Mesendoderm (in vitro differentiated cells): ENCODE results near the gene TEDC2.

ENCODE experiments used
- DNase-seq: peaks from one replicate; pipeline ENCODE4 v3.0.0; 2013
- H2AK5ac ChIP-seq: 2 replicates; pipeline ENCODE4 v1.6.1; 2013; ENCODE audit warnings: low read length, inconsistent platforms
- H2BK120ac ChIP-seq: 2 replicates; pipeline ENCODE4 v1.6.1; 2013; ENCODE audit warnings: low read depth, mild to moderate bottlenecking, low read length, moderate library complexity, mixed read lengths
- H2BK15ac ChIP-seq: replicated peaks from 2 replicates; pipeline ENCODE4 v1.6.1; 2013; ENCODE audit warnings: low read depth, mild to moderate bottlenecking, moderate library complexity
- H2BK5ac ChIP-seq: 2 replicates; pipeline ENCODE4 v1.6.1; 2013; ENCODE audit warnings: low read length, inconsistent platforms
- H3K18ac ChIP-seq: 2 replicates; pipeline ENCODE4 v1.6.1; 2013; ENCODE audit warnings: mild to moderate bottlenecking, low read length, mixed read lengths
- H3K23ac ChIP-seq: one replicate; pipeline ENCODE4 v1.6.1; 2013; ENCODE audit warnings: low read length
- H3K27ac ChIP-seq: 2 replicates; pipeline ENCODE4 v1.5.1; 2013; ENCODE audit warnings: low read depth, mild to moderate bottlenecking, inconsistent platforms, low read length, moderate library complexity
- H3K27me3 ChIP-seq: 2 replicates; pipeline ENCODE4 v1.6.1; 2013; ENCODE audit warnings: low read length, control low read depth, mild to moderate bottlenecking, inconsistent platforms; ENCODE audit not compliant: insufficient read depth, poor library complexity
- H3K36me3 ChIP-seq: 2 replicates; pipeline ENCODE4 v1.6.1; 2013; ENCODE audit warnings: low read length, inconsistent platforms; ENCODE audit not compliant: control insufficient read depth, insufficient read depth
- H3K4ac ChIP-seq: one replicate; pipeline ENCODE4 v1.6.1; 2013; ENCODE audit warnings: low read depth, mild to moderate bottlenecking, low read length, moderate library complexity
- H3K4me1 ChIP-seq: 2 replicates; pipeline ENCODE4 v1.6.1; 2013; ENCODE audit warnings: low read depth, low read length, inconsistent platforms; ENCODE audit not compliant: control insufficient read depth
- H3K4me2 ChIP-seq: 2 replicates; pipeline ENCODE4 v1.6.1; 2013; ENCODE audit warnings: low read length
- H3K4me3 ChIP-seq: 2 replicates; pipeline ENCODE4 v1.5.1; 2013; ENCODE audit warnings: mild to moderate bottlenecking, low read length
- H3K56ac ChIP-seq: one replicate; pipeline ENCODE4 v1.6.1; 2013; ENCODE audit warnings: low read length
- H3K79me1 ChIP-seq: 2 replicates; pipeline ENCODE4 v1.6.1; 2013; ENCODE audit warnings: low read length, inconsistent platforms
- H3K79me2 ChIP-seq: 2 replicates; pipeline ENCODE4 v1.6.1; 2013; ENCODE audit warnings: mild to moderate bottlenecking, low read length; ENCODE audit not compliant: control insufficient read depth, insufficient read depth
- H3K9ac ChIP-seq: 2 replicates; pipeline ENCODE4 v1.6.1; 2013; ENCODE audit warnings: low read length, inconsistent platforms
- H4K5ac ChIP-seq: one replicate; pipeline ENCODE4 v1.6.1; 2013; ENCODE audit warnings: low read length
- H4K8ac ChIP-seq: one replicate; pipeline ENCODE4 v1.6.1; 2013; ENCODE audit warnings: low read depth, mild to moderate bottlenecking, control low read depth, low read length, moderate library complexity
- WGBS: extraction: QIAGEN DNeasy Blood & Tissue Kit; methylation state at CpG from one replicate; pipeline ENCODE4 v1.1.7; 2013; ENCODE audit warnings: low lambda C conversion rate, missing lambda C conversion rate; ENCODE audit not compliant: insufficient coverage; ENCODE audit errors: extremely low coverage; 5-methylcytosine and 5-hydroxymethylcytosine counted together

The TEDC2 gene

DNA sequence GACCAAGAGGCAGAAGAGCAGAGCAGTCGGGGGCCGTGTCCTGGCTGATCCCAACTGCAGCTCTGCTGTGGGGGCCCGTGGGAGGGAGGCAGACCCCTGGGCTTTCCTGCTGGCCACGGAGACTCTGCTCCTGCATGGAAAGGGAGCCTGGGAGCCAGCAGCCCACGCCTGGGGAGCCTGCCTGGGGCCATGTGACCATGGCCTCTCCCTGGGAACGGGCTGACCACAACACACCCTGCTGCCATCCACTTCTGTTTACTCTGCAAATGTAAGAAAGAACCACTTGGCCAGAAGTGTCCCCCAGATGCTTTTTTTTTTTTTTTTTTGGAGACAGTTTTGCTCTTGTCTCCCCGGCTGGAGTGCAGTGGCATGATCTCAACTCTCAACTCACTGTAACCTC is 2.0 kb upstream of the TEDC2 start:
- Histone ChIP-seq H3K4me3 (no peak overlapping the region), H3K79me2 (peaks cover 1% of the 10 kb centered on the region), H3K79me1 (peaks cover 7% of the 10 kb centered on the region), H4K8ac (no peak overlapping the region), H3K56ac (no peak overlapping the region), H3K4ac (no peak overlapping the region), H3K27me3 (no peaks in the 10 kb centered on the region), H3K4me1 (peaks cover 5% of the 10 kb centered on the region), H2BK120ac (no peak overlapping the region), H4K5ac (no peak overlapping the region), H2AK5ac (no peak overlapping the region), H2BK5ac (no peak overlapping the region), H3K36me3 (peaks cover 23% of the 10 kb centered on the region), H3K23ac (no peak overlapping the region), H3K4me2 (no peak overlapping the region), H2BK15ac (no peak overlapping the region), H3K18ac (no peak overlapping the region), H3K9ac (no peak overlapping the region), H3K27ac (no peak overlapping the region)
- DNase-seq, result no peak
- no CpG with 5 or more reads among the region's 7 CpGs for WGBS

GRCh38 chr16:2458887-2459646 is 842 bp upstream of the TEDC2 start:
- DNase-seq, result no peak
- H2AK5ac ChIP-seq, result no peak overlapping the region
- peaks cover 7% of the 10 kb centered on the region for H3K79me1 ChIP-seq
- peaks cover 1% of the 10 kb centered on the region for H3K79me2 ChIP-seq
- peak overlapping the region; percentile 83 for H3K56ac ChIP-seq
- H3K36me3 ChIP-seq, result peaks cover 14% of the 10 kb centered on the region
- H3K27me3 ChIP-seq, result no peaks in the 10 kb centered on the region
- no peak overlapping the region for H2BK120ac ChIP-seq
- H2BK15ac ChIP-seq, result no peak overlapping the region
- peaks cover 5% of the 10 kb centered on the region for H3K4me1 ChIP-seq
- no peak overlapping the region for H2BK5ac ChIP-seq
- H3K4me2 ChIP-seq, result peak overlapping the region; percentile 8
- no CpG with 5 or more reads among the region's 18 CpGs for WGBS
- no peak overlapping the region for H3K18ac ChIP-seq
- H4K8ac ChIP-seq, result no peak overlapping the region
- H3K4ac ChIP-seq, result no peak overlapping the region
- H3K9ac ChIP-seq, result peak overlapping the region; percentile 65
- H4K5ac ChIP-seq, result no peak overlapping the region
- H3K27ac ChIP-seq, result no peak overlapping the region
- no peak overlapping the region for H3K23ac ChIP-seq
- H3K4me3 ChIP-seq, result no peak overlapping the region

- Histone ChIP-seq H2AK5ac (no peak overlapping the region), H2BK5ac (no peak overlapping the region), H3K18ac (peak overlapping the region; percentile 22), H3K9ac (peak overlapping the region; percentile 84), H3K36me3 (peaks cover 8% of the 10 kb centered on the region), H3K4ac (no peak overlapping the region), H4K8ac (no peak overlapping the region), H3K56ac (peak overlapping the region; percentile 88), H3K27me3 (no peaks in the 10 kb centered on the region), H4K5ac (no peak overlapping the region), H2BK15ac (no peak overlapping the region), H3K79me2 (peaks cover 1% of the 10 kb centered on the region), H3K23ac (no peak overlapping the region), H3K79me1 (peaks cover 7% of the 10 kb centered on the region), H2BK120ac (no peak overlapping the region), H3K4me1 (peaks cover 5% of the 10 kb centered on the region), H3K4me3 (peak overlapping the region; percentile 52), H3K27ac (peak overlapping the region; percentile 74), H3K4me2 (peak overlapping the region; percentile 89)
- WGBS, result no CpG with 5 or more reads among the region's 20 CpGs
- DNase-seq, result no peak
Observed at GRCh38 chr16:2460391-2460713, 443 bp downstream of the TEDC2 start.

GRCh38 chr16:2460916-2461315 is 1.0 kb downstream of the TEDC2 start:
- Histone ChIP-seq H2BK15ac (no peak overlapping the region), H3K56ac (peak overlapping the region; percentile 88), H3K27ac (no peak overlapping the region), H3K27me3 (no peaks in the 10 kb centered on the region), H3K4ac (no peak overlapping the region), H2BK5ac (no peak overlapping the region), H3K23ac (no peak overlapping the region), H3K9ac (peak overlapping the region; percentile 84), H4K5ac (no peak overlapping the region), H2AK5ac (no peak overlapping the region), H3K36me3 (peaks cover 6% of the 10 kb centered on the region), H3K79me1 (peaks cover 7% of the 10 kb centered on the region), H2BK120ac (no peak overlapping the region), H4K8ac (no peak overlapping the region), H3K4me1 (peaks cover 5% of the 10 kb centered on the region), H3K18ac (no peak overlapping the region), H3K4me2 (peak overlapping the region; percentile 89), H3K4me3 (no peak overlapping the region), H3K79me2 (peaks cover 1% of the 10 kb centered on the region)
- no peak for DNase-seq
- no CpG with 5 or more reads among the region's 13 CpGs for WGBS

- Histone ChIP-seq H3K23ac (no peak overlapping the region), H3K27me3 (no peaks in the 10 kb centered on the region), H2AK5ac (no peak overlapping the region), H3K4me2 (no peak overlapping the region), H2BK5ac (no peak overlapping the region), H3K4me3 (no peak overlapping the region), H3K56ac (no peak overlapping the region), H3K18ac (no peak overlapping the region), H3K36me3 (no peaks in the 10 kb centered on the region), H3K79me2 (peaks cover 1% of the 10 kb centered on the region), H3K9ac (no peak overlapping the region), H4K5ac (no peak overlapping the region), H3K79me1 (peaks cover 7% of the 10 kb centered on the region), H3K27ac (no peak overlapping the region), H2BK15ac (no peak overlapping the region), H4K8ac (no peak overlapping the region), H2BK120ac (no peak overlapping the region), H3K4ac (no peak overlapping the region), H3K4me1 (peaks cover 5% of the 10 kb centered on the region)
- no CpG with 5 or more reads among the region's 23 CpGs for WGBS
- DNase-seq, result no peak
Observed at GRCh38 chr16:2462031-2462866, 2.3 kb downstream of the TEDC2 start.
